Measurements from ENCODE around the gene ADGRF1. TPM values are rescaled to one million over a fixed set of nuclear protein-coding genes. Genes with fewer than 3 reads are reported as not detected.

Gene ADGRF1
- total and polyA plus RNA-seq, 8 donors = 0.08 to 1.7 (median 0.45) TPM

GRCh38 chr6:47008397-47008763 is 33.8 kb downstream of the ADGRF1 start:
- Histone ChIP-seq H3K4me3 (no peak overlapping the region), H3K4me1 (no peaks in the 10 kb centered on the region), H3K27me3 (no peaks in the 10 kb centered on the region), H3K9me3 (no peaks in the 10 kb centered on the region), H3K36me3 (no peaks in the 10 kb centered on the region), H3K27ac (no peak overlapping the region)
- WGBS, 2 donors = 88 to 97% methylated on average over 3 of the region's 3 CpGs
- DNase-seq = no peak
- intact Hi-C loops (cut with DNase I) = no loop called here
- TF ChIP-seq CTCF (IDR thresholded peaks at IDR 0.05) = no peak
- ATAC-seq = no peak
- FAIRE-seq = no peak

GRCh38 chr6:47007657-47008396 is 34.3 kb downstream of the ADGRF1 start:
- ATAC-seq (no peak), FAIRE-seq (no peak), DNase-seq (no peak)
- Histone ChIP-seq H3K36me3 (no peaks in the 10 kb centered on the region), H3K4me1 (no peaks in the 10 kb centered on the region), H3K27ac (no peak overlapping the region), H3K27me3 (no peaks in the 10 kb centered on the region), H3K9me3 (no peaks in the 10 kb centered on the region), H3K4me3 (no peak overlapping the region)
- TF ChIP-seq CTCF (IDR thresholded peaks at IDR 0.05) = no peak
- WGBS, 2 donors = 67 to 88% methylated on average over 3 of the region's 3 CpGs
- intact Hi-C loops (cut with DNase I) = no loop called here

GRCh38 chr6:47005486-47005885 is 36.6 kb downstream of the ADGRF1 start:
- DNase-seq = no peak
- no peak for TF ChIP-seq CTCF (IDR thresholded peaks at IDR 0.05)
- Histone ChIP-seq H3K27ac (no peak overlapping the region), H3K9me3 (no peaks in the 10 kb centered on the region), H3K27me3 (no peaks in the 10 kb centered on the region), H3K4me3 (no peak overlapping the region), H3K4me1 (no peaks in the 10 kb centered on the region), H3K36me3 (no peaks in the 10 kb centered on the region)
- FAIRE-seq = no peak
- intact Hi-C loops (cut with DNase I) = no loop called here
- 95 to 100% methylated on average over 1 of the region's 1 CpG for WGBS, 2 donors
- ATAC-seq = no peak

- Histone ChIP-seq H3K4me1 (no peaks in the 10 kb centered on the region), H3K36me3 (no peaks in the 10 kb centered on the region), H3K9me3 (no peaks in the 10 kb centered on the region), H3K27me3 (no peaks in the 10 kb centered on the region), H3K27ac (no peak overlapping the region), H3K4me3 (no peak overlapping the region)
- WGBS, 2 donors = 61 to 75% methylated on average over 3 of the region's 3 CpGs
- no peak for FAIRE-seq
- intact Hi-C loops (cut with DNase I) = no loop called here
- no peak for TF ChIP-seq CTCF (IDR thresholded peaks at IDR 0.05)
- DNase-seq = no peak
- ATAC-seq = no peak
Measured at GRCh38 chr6:47004463-47004862, 37.7 kb downstream of the ADGRF1 start.

- Histone ChIP-seq H3K27ac (no peak overlapping the region), H3K4me3 (no peak overlapping the region), H3K36me3 (no peaks in the 10 kb centered on the region), H3K27me3 (no peaks in the 10 kb centered on the region), H3K9me3 (no peaks in the 10 kb centered on the region), H3K4me1 (no peaks in the 10 kb centered on the region)
- DNase-seq (peak in 1 of 6 donors; percentile 18), ATAC-seq (no peak), FAIRE-seq (no peak)
- 79 to 82% methylated on average over 4 of the region's 4 CpGs for WGBS, 2 donors
- intact Hi-C loops (cut with DNase I) = no loop called here
- no peak for TF ChIP-seq CTCF (IDR thresholded peaks at IDR 0.05)
Measured at GRCh38 chr6:47000842-47001241, 41.3 kb downstream of the ADGRF1 start.

Data from pancreas (tissue), 10 donors.